SH-SY5Y (cell line): Measurements from ENCODE around the gene WSCD1.

Experiments used
- GATA2 ChIP-seq: IDR thresholded peaks from 2 replicates; pipeline ENCODE4 v1.6.1; 2011; ENCODE audit warnings: mild to moderate bottlenecking, low read depth, low read length
- GATA3 ChIP-seq: IDR thresholded peaks from 2 replicates; pipeline ENCODE4 v1.6.1; 2011; ENCODE audit warnings: low read depth, mild to moderate bottlenecking, low read length, moderate library complexity

DNA sequence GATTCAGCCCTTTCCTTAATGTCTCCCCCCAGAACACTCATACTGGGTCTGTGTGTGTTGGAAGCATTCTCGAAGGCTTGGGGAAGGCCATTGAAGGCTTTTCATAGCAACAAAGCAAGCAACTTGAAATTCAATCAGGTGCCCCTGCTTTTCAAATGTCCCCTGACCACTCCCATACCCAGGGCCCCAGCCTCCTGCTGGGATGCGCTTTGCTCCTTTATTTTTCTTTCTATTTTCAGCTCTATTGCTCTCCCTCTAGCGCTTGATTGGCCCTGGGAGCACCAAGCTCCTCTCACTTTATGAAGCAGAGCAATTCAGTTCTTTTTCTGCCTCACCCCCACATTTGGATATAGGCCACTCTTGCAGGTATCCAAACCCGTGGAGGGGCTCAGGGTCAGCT lies 92.0 kb downstream of the WSCD1 start:
- TF ChIP-seq GATA2 (no peak), GATA3 (no peak)
